Stimulated activated CD8-positive, alpha-beta memory T cell treated with anti-CD3 and anti-CD28 coated beads, Interleukin-15, amount 100 ng/mL, for 48 hours (primary cell): ENCODE data around the gene FGF7.
"Not testable (repeated sequence)": the region's sequence is repeated elsewhere in the genome, so short reads cannot be mapped to it uniquely, and the experiment has no call there.

ENCODE experiments used
- DNase-seq, 2 donors: peaks; one replicate each; pipeline ENCODE4 v3.0.0-alpha.2; 2020; ENCODE audit warnings: low read depth in 2 of 2

FGF7 gene

GRCh38 chr15:49423021-49423420 lies at the start of gene FGF7:
Gene FGF7, plus strand, starts transcription at chr15:49423242. Its CDS starts 1,056 bp downstream, at chr15:49424298.
- DNase-seq: no peak

GRCh38 chr15:49379996-49380395 lies 43.0 kb upstream of the FGF7 start:
- DNase-seq: no peak

- DNase-seq: no peak
These were observed 42.1 kb upstream of the FGF7 start for GRCh38 chr15:49380912-49381311.

GRCh38 chr15:49382394-49382793 lies 40.6 kb upstream of the FGF7 start:
- no peak for DNase-seq

- DNase-seq: no peak
These were observed 39.8 kb upstream of the FGF7 start for GRCh38 chr15:49383266-49383665.

GRCh38 chr15:49387471-49387870 lies 35.6 kb upstream of the FGF7 start:
- no peak for DNase-seq

GRCh38 chr15:49402515-49403296 lies 20.3 kb upstream of the FGF7 start:
- DNase-seq: not testable (repeated sequence)

- no peak for DNase-seq
These were observed 16.5 kb upstream of the FGF7 start for GRCh38 chr15:49406352-49407118.

- DNase-seq: no peak
These were observed 12.4 kb upstream of the FGF7 start for GRCh38 chr15:49410641-49411040.

GRCh38 chr15:49412797-49413196 lies 10.2 kb upstream of the FGF7 start:
- DNase-seq: no peak

- no peak for DNase-seq
These were observed 7.9 kb upstream of the FGF7 start for GRCh38 chr15:49415149-49415548.

GRCh38 chr15:49415638-49416037 lies 7.4 kb upstream of the FGF7 start:
- no peak for DNase-seq

- no peak for DNase-seq
These were observed 4.2 kb upstream of the FGF7 start for GRCh38 chr15:49418811-49419210.

- DNase-seq: no peak
These were observed 1.1 kb upstream of the FGF7 start for GRCh38 chr15:49421991-49422390.

GRCh38 chr15:49423901-49424550 lies 984 bp downstream of the FGF7 start:
- no peak for DNase-seq

GRCh38 chr15:49424954-49425353 lies 1.9 kb downstream of the FGF7 start:
- no peak for DNase-seq

GRCh38 chr15:49427372-49427771 lies 4.3 kb downstream of the FGF7 start:
- no peak for DNase-seq

- DNase-seq: no peak
These were observed 5.5 kb downstream of the FGF7 start for GRCh38 chr15:49428409-49429095.

GRCh38 chr15:49430046-49430445 lies 7.0 kb downstream of the FGF7 start:
- DNase-seq: no peak

GRCh38 chr15:49435174-49435573 lies 12.1 kb downstream of the FGF7 start:
- no peak for DNase-seq

- DNase-seq: no peak
These were observed 13.7 kb downstream of the FGF7 start for GRCh38 chr15:49436751-49437150.
